T-helper 2 cell treated with Interferon-gamma antibody and Interleukin-4, amounts not matched to agents 5 μg/mL and 100 μg/mL, for 36 hours (primary cell): ENCODE data around the gene GHITM.

Experiments
- DNase-seq: peaks from one replicate; pipeline ENCODE4 v3.0.0; 2021; ENCODE audit warnings: low spot score
- H3K27ac Mint-ChIP-seq: one replicate; pipeline ENCODE4 v1.8.0; 2021; ENCODE audit warnings: mild to moderate bottlenecking, mixed read lengths
- H3K27me3 Mint-ChIP-seq: one replicate; pipeline ENCODE4 v1.8.0; 2021; ENCODE audit warnings: low read depth, mixed read lengths
- H3K36me3 Mint-ChIP-seq: one replicate; pipeline ENCODE4 v1.8.0; 2021; ENCODE audit warnings: low read depth, mixed read lengths
- H3K4me1 Mint-ChIP-seq: one replicate; pipeline ENCODE4 v1.8.0; 2021; ENCODE audit warnings: low read depth, mixed read lengths
- H3K4me3 Mint-ChIP-seq: one replicate; pipeline ENCODE4 v1.8.0; 2022; ENCODE audit warnings: mild to moderate bottlenecking, moderate library complexity, mixed read lengths
- H3K9me3 Mint-ChIP-seq: one replicate; pipeline ENCODE4 v1.8.0; 2021; ENCODE audit warnings: mixed read lengths

Gene GHITM

GRCh38 chr10:84194424-84195043, 55.2 kb downstream of the GHITM start, which contains the start of gene CDHR1:
Gene CDHR1, plus strand, starts transcription at chr10:84194537. Its CDS starts 224 bp downstream, at chr10:84194761.
- Mint-ChIP-seq H3K36me3 (no peaks in the 10 kb centered on the region), H3K27ac (no peak within 1 kb of the TSS), H3K9me3 (no peaks in the 10 kb centered on the region), H3K27me3 (peaks cover 51% of the 10 kb centered on the region), H3K4me1 (peaks cover 5% of the 10 kb centered on the region), H3K4me3 (no peak within 1 kb of the TSS)
- peak; percentile 21 for DNase-seq

- Mint-ChIP-seq H3K36me3 (no peaks in the 10 kb centered on the region), H3K4me1 (peaks cover 5% of the 10 kb centered on the region), H3K27ac (no peak overlapping the region), H3K27me3 (peaks cover 52% of the 10 kb centered on the region), H3K4me3 (no peak overlapping the region), H3K9me3 (no peaks in the 10 kb centered on the region)
- DNase-seq: no peak
These were observed 55.9 kb downstream of the GHITM start for GRCh38 chr10:84195044-84195830.

GRCh38 chr10:84196083-84196482, 56.8 kb downstream of the GHITM start:
- Mint-ChIP-seq H3K4me1 (peaks cover 5% of the 10 kb centered on the region), H3K27ac (no peak overlapping the region), H3K9me3 (no peaks in the 10 kb centered on the region), H3K4me3 (no peak overlapping the region), H3K27me3 (peaks cover 54% of the 10 kb centered on the region), H3K36me3 (no peaks in the 10 kb centered on the region)
- DNase-seq: no peak

GRCh38 chr10:84196941-84197340, 57.6 kb downstream of the GHITM start:
- no peak overlapping the region for H3K4me3 Mint-ChIP-seq
- H3K9me3 Mint-ChIP-seq: no peaks in the 10 kb centered on the region
- H3K36me3 Mint-ChIP-seq: no peaks in the 10 kb centered on the region
- H3K27ac Mint-ChIP-seq: no peak overlapping the region
- no peaks in the 10 kb centered on the region for H3K4me1 Mint-ChIP-seq
- H3K27me3 Mint-ChIP-seq: peaks cover 52% of the 10 kb centered on the region
- no peak for DNase-seq

GRCh38 chr10:84197643-84198042, 58.3 kb downstream of the GHITM start:
- Mint-ChIP-seq H3K27me3 (peaks cover 47% of the 10 kb centered on the region), H3K4me1 (no peaks in the 10 kb centered on the region), H3K9me3 (no peaks in the 10 kb centered on the region), H3K36me3 (no peaks in the 10 kb centered on the region), H3K4me3 (no peak overlapping the region), H3K27ac (no peak overlapping the region)
- DNase-seq: no peak

GRCh38 chr10:84198206-84198915, 59.1 kb downstream of the GHITM start:
- H3K27ac Mint-ChIP-seq: no peak overlapping the region
- H3K36me3 Mint-ChIP-seq: no peaks in the 10 kb centered on the region
- H3K4me1 Mint-ChIP-seq: no peaks in the 10 kb centered on the region
- no peak for DNase-seq
- peaks cover 39% of the 10 kb centered on the region for H3K27me3 Mint-ChIP-seq
- H3K9me3 Mint-ChIP-seq: no peaks in the 10 kb centered on the region
- H3K4me3 Mint-ChIP-seq: no peak overlapping the region

- Mint-ChIP-seq H3K36me3 (no peaks in the 10 kb centered on the region), H3K9me3 (no peaks in the 10 kb centered on the region), H3K4me3 (no peak overlapping the region), H3K27ac (no peak overlapping the region), H3K4me1 (no peaks in the 10 kb centered on the region), H3K27me3 (peaks cover 23% of the 10 kb centered on the region)
- DNase-seq: no peak
These were observed 61.4 kb downstream of the GHITM start for GRCh38 chr10:84200537-84201243.

GRCh38 chr10:84201244-84201606, 61.9 kb downstream of the GHITM start:
- DNase-seq: no peak
- Mint-ChIP-seq H3K9me3 (no peaks in the 10 kb centered on the region), H3K4me3 (no peak overlapping the region), H3K27me3 (peaks cover 18% of the 10 kb centered on the region), H3K27ac (no peak overlapping the region), H3K4me1 (no peaks in the 10 kb centered on the region), H3K36me3 (no peaks in the 10 kb centered on the region)

GRCh38 chr10:84201682-84202081, 62.4 kb downstream of the GHITM start:
- H3K36me3 Mint-ChIP-seq: no peaks in the 10 kb centered on the region
- no peak overlapping the region for H3K27ac Mint-ChIP-seq
- H3K9me3 Mint-ChIP-seq: no peaks in the 10 kb centered on the region
- H3K4me1 Mint-ChIP-seq: no peaks in the 10 kb centered on the region
- DNase-seq: no peak
- H3K27me3 Mint-ChIP-seq: peaks cover 14% of the 10 kb centered on the region
- no peak overlapping the region for H3K4me3 Mint-ChIP-seq

GRCh38 chr10:84202349-84202748, 63.0 kb downstream of the GHITM start:
- H3K36me3 Mint-ChIP-seq: no peaks in the 10 kb centered on the region
- H3K4me3 Mint-ChIP-seq: no peak overlapping the region
- no peak for DNase-seq
- H3K9me3 Mint-ChIP-seq: no peaks in the 10 kb centered on the region
- H3K4me1 Mint-ChIP-seq: no peaks in the 10 kb centered on the region
- H3K27ac Mint-ChIP-seq: no peak overlapping the region
- peaks cover 14% of the 10 kb centered on the region for H3K27me3 Mint-ChIP-seq
